NB4 (cell line): ENCODE measurements around the gene PLXDC2.

Source experiments
- DNase-seq: peaks from one replicate; pipeline ENCODE4 v3.0.0; 2010; ENCODE audit warnings: low read depth
- H3K4me3 ChIP-seq: one replicate; pipeline ENCODE4 v1.5.1; 2011; ENCODE audit warnings: mild to moderate bottlenecking, low read depth, low read length, moderate library complexity
- CTCF ChIP-seq: IDR thresholded peaks from one replicate; pipeline ENCODE4 v1.5.1; 2012; ENCODE audit warnings: low read depth, low read length
- MYC ChIP-seq: IDR thresholded peaks from 2 replicates; pipeline ENCODE4 v1.6.1; 2011; ENCODE audit warnings: low read depth, low read length
- POLR2A ChIP-seq: IDR thresholded peaks from 2 replicates; pipeline ENCODE4 v1.6.1; 2011; ENCODE audit warnings: mild to moderate bottlenecking; ENCODE audit not compliant: insufficient read length; ENCODE audit errors: extremely low read depth
- TF ChIP-seq, protein P1 (sequence below): IDR thresholded peaks from 2 replicates; pipeline ENCODE4 v1.6.1; 2011; ENCODE audit warnings: low read depth, low read length

PLXDC2 gene

DNA sequence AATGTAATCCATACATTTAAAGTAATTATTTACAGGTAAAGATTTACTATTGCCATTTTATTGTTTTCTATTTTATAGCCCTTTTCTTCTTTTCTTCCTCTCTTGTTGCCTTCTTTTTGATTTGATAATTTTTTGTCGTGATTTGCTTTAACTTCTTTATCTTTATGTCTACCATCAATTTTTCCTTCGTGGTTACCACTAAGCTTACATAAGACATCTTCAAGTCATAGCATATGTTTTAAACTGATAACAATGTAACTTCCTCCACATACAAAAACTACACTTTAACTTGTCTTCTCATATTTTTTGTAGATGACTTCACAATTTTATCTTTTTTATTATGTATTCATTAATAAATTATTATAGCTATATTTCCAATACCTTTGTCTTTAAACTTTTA, 316.6 kb downstream of the PLXDC2 start:
- DNase-seq = no peak
- no peak overlapping the region for H3K4me3 ChIP-seq
- no peak for TF ChIP-seq POLR2A
- no peak for TF ChIP-seq CTCF
- TF ChIP-seq, protein P1, sequence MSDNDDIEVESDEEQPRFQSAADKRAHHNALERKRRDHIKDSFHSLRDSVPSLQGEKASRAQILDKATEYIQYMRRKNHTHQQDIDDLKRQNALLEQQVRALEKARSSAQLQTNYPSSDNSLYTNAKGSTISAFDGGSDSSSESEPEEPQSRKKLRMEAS = no peak
- no peak for TF ChIP-seq MYC

DNA sequence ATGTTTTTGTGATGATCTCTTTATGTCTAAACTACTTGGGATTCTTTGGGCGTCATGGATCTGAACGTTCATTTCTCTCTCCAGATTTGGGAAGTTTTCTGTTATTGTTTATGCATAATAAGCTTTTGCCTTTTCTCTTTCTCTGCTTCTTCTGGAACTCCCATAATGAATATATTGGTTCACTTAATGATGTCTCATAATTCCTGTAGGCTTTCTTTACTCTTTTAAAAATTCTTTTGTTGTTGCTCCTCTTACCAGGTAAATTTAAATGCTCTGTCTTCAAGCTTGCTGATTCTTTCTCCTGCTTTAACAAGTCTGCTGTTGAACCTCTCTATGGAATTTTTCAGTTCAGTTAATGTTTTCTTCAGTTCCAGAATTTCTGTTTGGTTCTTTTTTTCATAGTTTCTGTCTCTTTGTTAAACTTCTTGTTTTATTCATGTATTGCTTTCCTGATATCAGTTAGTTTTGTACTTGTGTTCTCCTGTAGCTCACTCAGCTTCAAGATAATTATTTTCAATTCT, 317.5 kb downstream of the PLXDC2 start:
- TF ChIP-seq CTCF = no peak
- TF ChIP-seq POLR2A = no peak
- TF ChIP-seq MYC = no peak
- TF ChIP-seq, protein P1 = no peak
- no peak for DNase-seq
- no peak overlapping the region for H3K4me3 ChIP-seq

GRCh38 chr10:20142311-20142710, 326.1 kb downstream of the PLXDC2 start:
- TF ChIP-seq, protein P1 = no peak
- TF ChIP-seq MYC = no peak
- no peak for TF ChIP-seq POLR2A
- no peak for TF ChIP-seq CTCF
- H3K4me3 ChIP-seq = no peak overlapping the region
- no peak for DNase-seq

GRCh38 chr10:20144268-20144667, 328.0 kb downstream of the PLXDC2 start:
- no peak overlapping the region for H3K4me3 ChIP-seq
- DNase-seq = no peak
- TF ChIP-seq, protein P1 = no peak
- TF ChIP-seq POLR2A (no peak), MYC (no peak), CTCF (no peak)

DNA sequence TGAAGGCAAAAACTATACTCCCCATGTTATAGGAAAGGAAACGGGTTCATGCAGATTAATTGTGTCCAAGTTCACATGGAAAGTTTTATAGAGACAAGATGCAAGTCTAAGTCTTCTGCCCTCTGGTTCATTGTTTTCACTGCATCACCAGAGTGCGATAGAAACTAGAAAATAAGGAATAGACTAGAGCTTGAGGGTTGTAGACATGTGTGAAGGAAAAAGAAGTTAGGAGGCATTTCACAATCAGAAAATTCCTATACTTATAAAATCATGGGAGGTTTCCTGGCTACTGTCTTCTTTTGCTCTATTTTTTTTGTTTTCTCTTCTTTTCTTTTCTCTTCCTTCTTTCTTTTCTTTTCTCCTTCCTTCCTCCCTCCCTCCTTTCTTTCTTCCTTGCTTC, 329.8 kb downstream of the PLXDC2 start:
- no peak overlapping the region for H3K4me3 ChIP-seq
- TF ChIP-seq CTCF = no peak
- TF ChIP-seq, protein P1 = no peak
- no peak for TF ChIP-seq MYC
- no peak for TF ChIP-seq POLR2A
- DNase-seq = no peak

DNA sequence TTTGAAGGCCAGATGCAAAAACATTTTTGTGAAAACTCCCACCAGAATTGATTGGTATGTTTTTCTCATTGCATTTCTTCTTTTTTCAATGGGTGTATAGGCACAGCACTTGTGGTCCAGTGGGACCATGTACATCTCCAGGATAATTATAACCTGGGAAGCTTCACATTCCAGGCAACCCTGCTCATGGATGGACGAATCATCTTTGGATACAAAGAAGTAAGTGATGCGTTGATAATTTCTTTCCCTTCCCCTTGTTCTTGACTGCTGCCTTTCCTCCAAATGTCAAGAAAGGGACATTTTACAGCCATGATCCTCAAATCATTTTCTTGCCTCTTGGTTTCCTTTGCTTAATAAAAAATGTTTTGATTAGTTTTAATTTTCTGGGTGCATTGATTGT, 331.5 kb downstream of the PLXDC2 start:
- TF ChIP-seq CTCF (no peak), MYC (no peak), POLR2A (no peak)
- TF ChIP-seq, protein P1 = no peak
- no peak overlapping the region for H3K4me3 ChIP-seq
- no peak for DNase-seq
